Gastroesophageal sphincter (tissue), 4 donors: ENCODE results near the gene PLEKHN1. TPM values are rescaled to one million over a fixed set of nuclear protein-coding genes. Genes with fewer than 3 reads are reported as not detected.

Source experiments
- ATAC-seq: fragments of 150-250 bp; one replicate; pipeline ENCODE4 v1.9.1; 2016; ENCODE audit warnings: mild to moderate bottlenecking, moderate library complexity
- H3K27ac ChIP-seq, 4 donors: fragments of 200-600 bp; sonication (generic) in 3 of 4; 1 replicate in 3 of 4; 2 replicates in 1 of 4; pipeline ENCODE4 v1.5.1; 2016 to 2019
- H3K27me3 ChIP-seq: fragments of 200-600 bp; sonication (generic); one replicate; pipeline ENCODE4 v1.5.1; 2019
- H3K36me3 ChIP-seq, 2 donors: fragments of 200-600 bp; sonication (generic); one replicate each; pipeline ENCODE4 v1.5.1; 2019; ENCODE audit warnings: control low read depth in 1 of 2
- H3K4me1 ChIP-seq, 3 donors: fragments of 200-600 bp; sonication (generic); 1 replicate in 2 of 3; 2 replicates in 1 of 3; pipeline ENCODE4 v1.5.1; 2016 to 2019; ENCODE audit warnings: control low read depth in 2 of 3
- H3K4me3 ChIP-seq, 2 donors: fragments of 200-600 bp; sonication (generic); one replicate each; pipeline ENCODE4 v1.5.1; 2019; ENCODE audit warnings: mild to moderate bottlenecking in 1 of 2, moderate library complexity in 1 of 2
- H3K9me3 ChIP-seq, 3 donors: fragments of 200-600 bp; sonication (generic); one replicate each; pipeline ENCODE4 v1.5.1; 2017 to 2019; ENCODE audit warnings: control low read depth in 2 of 3
- EP300 ChIP-seq: sonication (generic); formaldehyde crosslinking; IDR thresholded peaks from one replicate; pipeline ENCODE4 v1.6.1; 2017; ENCODE audit warnings: antibody characterized with exemption, mild to moderate bottlenecking
- POLR2A ChIP-seq, 2 donors: fragments of 450-650 bp; IDR thresholded peaks; one replicate each; pipeline ENCODE4 v1.6.1; 2017; ENCODE audit warnings: antibody characterized with exemption in 2 of 2, mild to moderate bottlenecking in 2 of 2, moderate library complexity in 1 of 2
- POLR2AphosphoS5 ChIP-seq: sonication (generic); formaldehyde crosslinking; IDR thresholded peaks from one replicate; pipeline ENCODE4 v1.6.1; 2017; ENCODE audit warnings: antibody characterized with exemption
- WGBS, 2 donors: methylation state at CpG; one replicate each; pipeline ENCODE4 v1.1.5; 2018; ENCODE audit warnings: low coverage in 1 of 2; 5-methylcytosine and 5-hydroxymethylcytosine counted together
- total RNA-seq, 4 donors: library from RNA; depleted of rRNA; stranded (reverse); fragments of >200 nt; gene quantifications; one replicate each; pipeline ENCODE4 v1.1.0, GENCODE V29; 2016
- TF ChIP-seq, protein P1 (sequence below), 4 experiments: fragments of 200-600 bp in 2 of 4; fragments of 450-650 bp in 2 of 4; sonication (generic) in 1 of 4; IDR thresholded peaks; one replicate each; pipeline ENCODE4 v1.5.1; 2017 to 2019; ENCODE audit warnings: antibody characterized with exemption in 4 of 4, mild to moderate bottlenecking in 2 of 4, moderate library complexity in 2 of 4

Gene PLEKHN1
- total RNA-seq, 4 donors from 2014 or later, result 0.62 to 2.3 TPM; not detected in 2

DNA sequence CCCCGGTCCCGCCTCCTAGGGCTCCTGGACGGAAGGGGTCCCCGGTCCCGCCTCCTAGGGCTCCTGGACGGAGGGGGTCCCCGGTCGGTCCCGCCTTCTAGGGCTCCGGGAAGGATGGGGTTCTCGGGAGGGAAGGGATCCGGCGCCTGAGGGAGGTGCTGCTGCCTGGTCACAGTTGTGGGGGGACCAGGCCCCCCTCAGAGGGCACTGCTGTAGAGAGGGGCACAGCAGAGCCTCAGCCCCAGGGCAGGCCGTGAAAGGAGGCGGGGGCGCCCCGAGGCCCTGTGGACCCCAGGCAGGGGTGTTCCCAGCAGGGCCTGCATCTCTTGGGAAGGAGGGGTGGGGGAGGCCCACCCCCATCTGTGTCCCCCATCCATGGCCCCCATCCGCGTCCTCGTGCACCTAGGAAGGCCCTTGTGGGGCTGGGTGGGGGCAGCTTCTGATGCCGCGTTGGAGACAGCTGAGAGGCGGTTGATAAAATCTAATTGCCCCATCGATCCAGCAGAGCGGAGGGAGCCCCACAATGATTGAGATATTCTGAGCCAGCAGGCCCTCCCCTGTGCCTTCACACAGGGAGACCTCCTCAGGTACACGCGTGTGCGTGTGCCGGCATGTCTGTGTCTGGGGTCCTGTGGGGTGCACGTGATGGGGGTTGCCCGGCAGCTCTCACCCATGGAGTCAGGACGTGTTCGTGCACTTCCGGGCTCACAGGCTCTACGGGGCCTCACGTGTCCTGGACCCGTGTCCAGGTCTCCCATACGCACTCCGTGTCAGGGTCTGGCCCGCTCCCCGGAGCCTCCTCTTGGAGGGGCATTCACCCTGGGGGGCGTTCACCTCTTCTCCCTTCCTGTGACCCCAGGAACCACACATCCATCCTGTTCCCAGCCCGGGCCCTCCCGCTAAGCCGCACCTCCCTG lies 29.7 kb upstream of the PLEKHN1 start:
- peaks cover 92% of the 10 kb centered on the region for H3K27me3 ChIP-seq
- WGBS, 2 donors, result 20% methylated on average over 1 of the region's 45 CpGs; no CpG with 5 or more reads in 1 of the 2 donors
- H3K36me3 ChIP-seq, result no peaks in the 10 kb centered on the region
- H3K9me3 ChIP-seq, result no peaks in the 10 kb centered on the region
- peaks cover 0 to 45% (median 25%) of the 10 kb centered on the region in 3 donors for H3K4me1 ChIP-seq
- H3K4me3 ChIP-seq, result no peak overlapping the region
- no peak for ATAC-seq
- H3K27ac ChIP-seq, result no peak overlapping the region
- TF ChIP-seq, protein P1, sequence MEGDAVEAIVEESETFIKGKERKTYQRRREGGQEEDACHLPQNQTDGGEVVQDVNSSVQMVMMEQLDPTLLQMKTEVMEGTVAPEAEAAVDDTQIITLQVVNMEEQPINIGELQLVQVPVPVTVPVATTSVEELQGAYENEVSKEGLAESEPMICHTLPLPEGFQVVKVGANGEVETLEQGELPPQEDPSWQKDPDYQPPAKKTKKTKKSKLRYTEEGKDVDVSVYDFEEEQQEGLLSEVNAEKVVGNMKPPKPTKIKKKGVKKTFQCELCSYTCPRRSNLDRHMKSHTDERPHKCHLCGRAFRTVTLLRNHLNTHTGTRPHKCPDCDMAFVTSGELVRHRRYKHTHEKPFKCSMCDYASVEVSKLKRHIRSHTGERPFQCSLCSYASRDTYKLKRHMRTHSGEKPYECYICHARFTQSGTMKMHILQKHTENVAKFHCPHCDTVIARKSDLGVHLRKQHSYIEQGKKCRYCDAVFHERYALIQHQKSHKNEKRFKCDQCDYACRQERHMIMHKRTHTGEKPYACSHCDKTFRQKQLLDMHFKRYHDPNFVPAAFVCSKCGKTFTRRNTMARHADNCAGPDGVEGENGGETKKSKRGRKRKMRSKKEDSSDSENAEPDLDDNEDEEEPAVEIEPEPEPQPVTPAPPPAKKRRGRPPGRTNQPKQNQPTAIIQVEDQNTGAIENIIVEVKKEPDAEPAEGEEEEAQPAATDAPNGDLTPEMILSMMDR (IDR thresholded peaks at IDR 0.05), result no peak
- no peak for TF ChIP-seq EP300
- TF ChIP-seq POLR2A (IDR thresholded peaks at IDR 0.05), result no peak

DNA sequence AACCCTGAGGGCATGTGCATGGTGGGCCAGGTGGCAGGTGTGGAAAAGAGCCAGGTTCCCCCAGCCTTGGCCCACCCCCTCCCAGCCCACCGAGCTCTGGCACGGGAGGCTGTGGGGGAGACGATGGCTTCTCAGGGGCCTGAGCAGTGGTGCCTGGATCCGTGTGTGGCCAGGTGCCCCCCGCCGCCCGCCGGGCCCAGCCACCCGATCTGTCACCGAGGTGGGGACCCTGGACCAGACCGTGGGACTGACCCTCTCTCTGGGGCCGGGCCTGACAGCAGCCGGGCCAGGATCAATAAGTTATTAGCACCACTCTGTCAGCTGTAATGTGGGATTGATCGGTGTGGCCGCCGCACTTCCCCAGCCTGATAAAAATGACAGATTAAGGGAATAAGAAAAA lies 28.8 kb upstream of the PLEKHN1 start:
- H3K36me3 ChIP-seq, result no peaks in the 10 kb centered on the region
- H3K27me3 ChIP-seq, result peaks cover 92% of the 10 kb centered on the region
- no peak for ATAC-seq
- peaks cover 0 to 54% (median 34%) of the 10 kb centered on the region in 3 donors for H3K4me1 ChIP-seq
- no peaks in the 10 kb centered on the region for H3K9me3 ChIP-seq
- H3K4me3 ChIP-seq, result no peak overlapping the region
- H3K27ac ChIP-seq, result no peak overlapping the region
- TF ChIP-seq POLR2AphosphoS5 (no peak), EP300 (no peak), POLR2A (IDR thresholded peaks at IDR 0.05) (no peak)
- TF ChIP-seq, protein P1 (IDR thresholded peaks at IDR 0.05), result no peak
- WGBS, 2 donors, result no CpG with 5 or more reads among the region's 16 CpGs

DNA sequence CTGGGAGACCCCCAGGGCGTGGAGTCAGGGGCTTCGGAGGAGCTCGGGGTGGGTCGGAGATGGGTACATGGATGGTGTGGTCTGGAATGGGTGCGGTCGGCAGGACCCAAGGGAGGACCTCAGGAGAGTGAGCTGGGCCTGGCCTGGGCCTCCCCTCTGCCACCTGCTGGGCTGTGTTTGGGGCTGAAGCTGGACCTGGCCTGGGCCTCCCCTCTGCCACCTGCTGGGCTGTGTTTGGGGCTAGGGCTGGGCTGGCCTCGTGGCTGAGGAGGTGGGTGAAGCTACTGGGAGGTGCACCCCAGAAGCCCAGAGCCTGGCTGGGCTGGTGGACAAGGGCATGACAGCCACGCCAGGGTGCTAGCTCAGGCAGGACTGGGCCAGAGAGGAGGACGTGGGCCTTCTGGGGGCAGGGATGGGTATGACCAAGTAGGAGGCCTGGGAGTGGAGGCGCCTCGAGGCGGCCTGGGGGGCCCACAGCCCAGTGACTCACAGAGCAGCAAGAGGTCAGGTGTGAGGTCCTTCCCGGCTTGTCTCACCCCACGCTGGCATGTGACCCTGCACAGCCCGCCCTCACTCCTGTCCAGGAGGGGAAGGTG lies 28.1 kb upstream of the PLEKHN1 start:
- TF ChIP-seq, protein P1 (IDR thresholded peaks at IDR 0.05), result peak in 3 of 4 experiments; percentile 34 to 49 (median 49)
- TF ChIP-seq EP300, result no peak
- H3K4me3 ChIP-seq, result no peak overlapping the region
- peaks cover 0 to 60% (median 41%) of the 10 kb centered on the region in 3 donors for H3K4me1 ChIP-seq
- no CpG with 5 or more reads among the region's 15 CpGs for WGBS, 2 donors
- H3K36me3 ChIP-seq, result no peaks in the 10 kb centered on the region
- ATAC-seq, result peak; percentile 21
- H3K9me3 ChIP-seq, result no peaks in the 10 kb centered on the region
- H3K27ac ChIP-seq, result no peak overlapping the region
- peaks cover 92% of the 10 kb centered on the region for H3K27me3 ChIP-seq

GRCh38 chr1:938711-939489 lies 27.4 kb upstream of the PLEKHN1 start:
- Histone ChIP-seq H3K4me3 (no peak overlapping the region), H3K4me1 (peaks cover 0 to 68% (median 45%) of the 10 kb centered on the region in 3 donors), H3K27me3 (peaks cover 92% of the 10 kb centered on the region), H3K36me3 (no peaks in the 10 kb centered on the region), H3K9me3 (no peaks in the 10 kb centered on the region), H3K27ac (no peak overlapping the region)
- no peak for ATAC-seq
- TF ChIP-seq POLR2A (IDR thresholded peaks at IDR 0.05) (no peak), POLR2AphosphoS5 (no peak), EP300 (no peak)
- TF ChIP-seq, protein P1 (IDR thresholded peaks at IDR 0.05), result no peak
- WGBS, 2 donors, result no CpG with 5 or more reads among the region's 30 CpGs
